MM.1S (cell line): ENCODE measurements around the gene SYT1.

Experiments
- CTCF ChIP-seq: fragments of 300-600 bp; sonication (generic); IDR thresholded peaks from 2 replicates; pipeline ENCODE4 v1.5.1; 2016; ENCODE audit warnings: antibody characterized with exemption, low read length, mixed read lengths
- EZH2 ChIP-seq: fragments of 300-600 bp; sonication (generic); optimal IDR thresholded peaks from 2 replicates; pipeline ENCODE3; 2017; ENCODE audit warnings: low read depth, mild to moderate bottlenecking, antibody characterized with exemption, low read length, mixed read lengths
- EZH2phosphoT487 ChIP-seq: fragments of 300-600 bp; sonication (generic); IDR thresholded peaks from 2 replicates; pipeline ENCODE4 v1.6.1; 2018; ENCODE audit warnings: antibody characterized with exemption, low read length

GRCh38 chr12:79448816-79449215 is 584.2 kb downstream of the SYT1 start:
- TF ChIP-seq CTCF = no peak
- no peak for TF ChIP-seq EZH2
- no peak for TF ChIP-seq EZH2phosphoT487
